Activated CD8-positive, alpha-beta T cell treated with anti-CD3 and anti-CD28 coated beads, Interleukin-2, amount 10 ng/mL, durations not matched to agents 7 days and 5 days (primary cell): ENCODE results near the gene CFL1. TPM values are rescaled to one million over a fixed set of nuclear protein-coding genes. Genes with fewer than 3 reads are reported as not detected.

Experiments
- ATAC-seq: fragments of 150-1000 bp; cut with Tn5 transposase; one replicate; pipeline ENCODE4 v1.10.0; 2021; ENCODE audit warnings: moderate library complexity
- CTCF ChIA-PET: fragments of 350-600 bp; sonication (Branson Sonifier 250); formaldehyde crosslinking; loops from one replicate; lab custom pipeline; 2021; ENCODE audit warnings: antibody characterized with exemption; lab: Charles Lee
- POLR2A ChIA-PET: fragments of 350-600 bp; sonication (Branson Sonifier 250); formaldehyde crosslinking; loops from one replicate; lab custom pipeline; 2021; ENCODE audit warnings: antibody characterized with exemption; lab: Charles Lee
- DNase-seq: peaks from one replicate; pipeline ENCODE4 v3.0.0-alpha.2; 2020
- H3K27ac Mint-ChIP-seq: one replicate; pipeline ENCODE4 v1.8.0; 2021; ENCODE audit warnings: mild to moderate bottlenecking, mixed read lengths
- H3K27me3 Mint-ChIP-seq: one replicate; pipeline ENCODE4 v1.8.0; 2021; ENCODE audit warnings: low read depth, mixed read lengths
- H3K36me3 Mint-ChIP-seq: one replicate; pipeline ENCODE4 v1.8.0; 2021; ENCODE audit warnings: low read depth, mixed read lengths
- H3K4me1 Mint-ChIP-seq: one replicate; pipeline ENCODE4 v1.8.0; 2021; ENCODE audit warnings: low read depth, mixed read lengths
- H3K4me3 Mint-ChIP-seq: one replicate; pipeline ENCODE4 v1.8.0; 2021; ENCODE audit warnings: mild to moderate bottlenecking, mixed read lengths
- H3K9me3 Mint-ChIP-seq: one replicate; pipeline ENCODE4 v1.8.0; 2022; ENCODE audit warnings: mixed read lengths; ENCODE audit not compliant: insufficient read depth
- total RNA-seq, 2 experiments: library from RNA; stranded (reverse); gene quantifications; one replicate each; pipeline ENCODE4 v1.2.3, GENCODE V29; 2021

CFL1 gene
- total RNA-seq, 2 experiments from 2014 or later: 2,110 to 2,145 TPM

GRCh38 chr11:65880844-65881421, 23.0 kb upstream of the CFL1 start:
- ATAC-seq (peak; percentile 6), DNase-seq (no peak)
- peak overlapping the region; percentile 93 for H3K4me3 Mint-ChIP-seq
- H3K27ac Mint-ChIP-seq: peak overlapping the region; percentile 93
- no peaks in the 10 kb centered on the region for H3K27me3 Mint-ChIP-seq
- CTCF ChIA-PET: interaction anchor here (0.5 to 19.5 kb wide), 7 partner anchors 9 to 172 kb away, joined by 3 to 584 read pairs (median 7); partner anchors contain the start of genes CCDC85B, CFL1, EFEMP2 and FIBP
- POLR2A ChIA-PET: interaction anchor here (0.6 to 19.3 kb wide), 7 partner anchors 9 to 170 kb away, joined by 3 to 305 read pairs (median 3); partner anchors contain the start of genes CCDC85B, CFL1, FIBP and MUS81
- H3K4me1 Mint-ChIP-seq: peaks cover 92% of the 10 kb centered on the region
- H3K36me3 Mint-ChIP-seq: peaks cover 48% of the 10 kb centered on the region
- H3K9me3 Mint-ChIP-seq: no peaks in the 10 kb centered on the region

DNA sequence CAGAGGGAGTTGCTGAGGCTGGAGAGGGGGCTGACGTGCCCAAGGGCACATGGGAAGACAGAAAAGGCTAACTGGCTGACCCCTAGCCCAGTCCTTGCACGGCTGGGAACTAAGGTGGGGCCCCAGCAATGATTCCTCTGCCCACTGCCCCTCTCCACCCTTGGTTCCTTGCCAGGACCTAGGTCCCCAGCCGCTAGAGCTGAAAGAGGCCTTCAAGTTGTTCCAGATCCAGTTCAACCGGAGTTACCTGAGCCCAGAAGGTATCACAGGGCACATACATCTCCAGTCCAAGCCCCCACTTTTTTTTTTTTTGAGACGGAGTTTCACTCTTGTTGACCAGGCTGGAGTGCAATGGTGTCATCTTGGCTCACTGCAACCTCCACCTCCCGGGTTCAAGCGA, 22.0 kb upstream of the CFL1 start:
- Mint-ChIP-seq H3K27ac (peak overlapping the region; percentile 93), H3K27me3 (no peaks in the 10 kb centered on the region), H3K4me1 (peaks cover 84% of the 10 kb centered on the region), H3K9me3 (no peaks in the 10 kb centered on the region), H3K36me3 (peaks cover 42% of the 10 kb centered on the region), H3K4me3 (peak overlapping the region; percentile 93)
- CTCF ChIA-PET: interaction anchor here (0.6 to 19.5 kb wide), 3 partner anchors 10 to 1676 kb away, joined by 3 to 584 read pairs (median 44); partner anchors contain the start of genes CCDC85B, CFL1, EFEMP2 and FIBP
- ATAC-seq (no peak), DNase-seq (no peak)
- POLR2A ChIA-PET: interaction anchor here (1.2 to 19.3 kb wide), 5 partner anchors 9 to 26 kb away, joined by 3 to 305 read pairs (median 20); partner anchors contain the start of genes CCDC85B, CFL1, FIBP and MUS81

- Mint-ChIP-seq H3K27ac (peak within 1 kb of the TSS; percentile 93), H3K4me3 (peak within 1 kb of the TSS; percentile 93), H3K9me3 (no peaks in the 10 kb centered on the region), H3K27me3 (no peaks in the 10 kb centered on the region), H3K36me3 (peaks cover 38% of the 10 kb centered on the region), H3K4me1 (peaks cover 80% of the 10 kb centered on the region)
- ChIA-PET POLR2A (interaction anchor here (1.2 to 19.3 kb wide), 5 partner anchors 9 to 25 kb away, joined by 3 to 305 read pairs (median 20); partner anchors contain the start of genes CCDC85B, CFL1, FIBP and MUS81), CTCF (interaction anchor here (1.4 to 19.5 kb wide), 3 partner anchors 10 to 52 kb away, joined by 4 to 584 read pairs (median 44); partner anchors contain the start of genes CCDC85B, CFL1, EFEMP2 and FIBP)
- ATAC-seq: peak; percentile 80
- DNase-seq: peak; percentile 79
These were observed 21.6 kb upstream of the CFL1 start, which contains the start of gene CTSW for GRCh38 chr11:65879617-65880016. Gene CTSW, plus strand, starts transcription at chr11:65879837. Its CDS starts 18 bp downstream, at chr11:65879855.

- ChIA-PET POLR2A (interaction anchor here (0.8 to 6.6 kb wide), 7 partner anchors 11 to 30 kb away, joined by 3 to 143 read pairs (median 5); partner anchors contain the start of genes CCDC85B, CFL1, FIBP and MUS81), CTCF (interaction anchor here (1.2 to 18.4 kb wide), 3 partner anchors 12 to 162 kb away, joined by 4 to 584 read pairs (median 25); partner anchors contain the start of genes CCDC85B, CTSW, FIBP and KAT5)
- DNase-seq: peak; percentile 96
- peak overlapping the region; percentile 83 for H3K4me3 Mint-ChIP-seq
- ATAC-seq: peak; percentile 88
- H3K4me1 Mint-ChIP-seq: peaks cover 67% of the 10 kb centered on the region
- H3K27ac Mint-ChIP-seq: peak overlapping the region; percentile 83
- H3K36me3 Mint-ChIP-seq: no peaks in the 10 kb centered on the region
- peaks cover 5% of the 10 kb centered on the region for H3K27me3 Mint-ChIP-seq
- no peaks in the 10 kb centered on the region for H3K9me3 Mint-ChIP-seq
These were observed 15.6 kb upstream of the CFL1 start for GRCh38 chr11:65873318-65874156.

DNA sequence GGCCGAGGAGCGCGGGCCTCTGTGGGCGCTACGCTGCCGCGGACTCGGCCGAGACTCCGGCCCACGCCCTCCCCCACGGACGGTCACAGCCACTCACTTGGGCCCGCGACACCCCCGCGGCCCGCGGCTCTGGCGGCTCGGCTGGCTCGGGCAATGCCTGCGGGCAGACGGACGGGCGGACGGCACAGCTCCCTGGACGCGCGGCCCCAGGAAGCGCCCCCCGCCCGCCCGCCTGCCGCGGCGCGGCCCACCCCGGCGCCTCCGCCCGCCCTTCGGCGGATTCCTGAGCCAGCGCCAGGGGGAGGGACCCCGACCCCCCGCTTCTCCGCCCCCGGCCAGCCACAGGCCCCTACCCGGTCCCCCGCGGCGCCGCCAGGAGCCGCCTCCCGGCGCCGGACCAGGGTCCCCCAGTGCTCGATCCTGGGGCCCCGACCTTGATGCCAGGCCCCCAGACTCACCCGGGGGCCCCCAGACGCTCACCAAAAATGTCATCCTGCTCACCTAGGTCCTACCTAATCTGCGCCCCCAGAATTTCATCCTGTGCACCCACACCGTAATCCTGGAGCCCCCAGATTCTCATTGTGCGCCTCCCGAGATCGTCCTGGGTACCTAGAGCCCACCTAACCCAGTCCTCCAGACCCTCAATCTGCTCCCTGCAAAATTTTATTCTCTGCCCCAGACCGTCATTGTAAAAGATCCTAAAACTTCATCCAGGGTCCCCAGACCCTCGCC, 14.8 kb upstream of the CFL1 start, which contains the start of gene EFEMP2:
Gene EFEMP2 (minus strand): TSS at position 215 of the 732 bp plus-strand sequence. CDS start 446 bp downstream, outside the sequence.
- peak within 1 kb of the TSS; percentile 83 for H3K4me3 Mint-ChIP-seq
- H3K27me3 Mint-ChIP-seq: peaks cover 5% of the 10 kb centered on the region
- H3K9me3 Mint-ChIP-seq: no peaks in the 10 kb centered on the region
- CTCF ChIA-PET: interaction anchor here (2.0 to 18.4 kb wide), 3 partner anchors 12 to 13 kb away, joined by 25 to 584 read pairs (median 90); partner anchors contain the start of genes CCDC85B, CTSW, FIBP and MUS81
- peaks cover 60% of the 10 kb centered on the region for H3K4me1 Mint-ChIP-seq
- ATAC-seq (no peak), DNase-seq (no peak)
- POLR2A ChIA-PET: interaction anchor here (0.8 to 6.6 kb wide), 7 partner anchors 8 to 31 kb away, joined by 3 to 143 read pairs (median 10); partner anchors contain the start of genes CCDC85B, CFL1, CTSW and FIBP
- H3K27ac Mint-ChIP-seq: peak within 1 kb of the TSS; percentile 83
- H3K36me3 Mint-ChIP-seq: peaks cover 2% of the 10 kb centered on the region

GRCh38 chr11:65871811-65872548, 14.0 kb upstream of the CFL1 start:
- ChIA-PET POLR2A (interaction anchor here (0.8 to 6.6 kb wide), 8 partner anchors 9 to 396 kb away, joined by 3 to 143 read pairs (median 6); partner anchors contain the start of genes CCDC85B, CFL1, CTSW and KAT5), CTCF (interaction anchor here (1.6 to 18.4 kb wide), 3 partner anchors 12 to 160 kb away, joined by 3 to 584 read pairs (median 90); partner anchors contain the start of genes CCDC85B, CTSW, FIBP and KAT5)
- peaks cover 5% of the 10 kb centered on the region for H3K27me3 Mint-ChIP-seq
- H3K9me3 Mint-ChIP-seq: no peaks in the 10 kb centered on the region
- H3K4me1 Mint-ChIP-seq: peaks cover 59% of the 10 kb centered on the region
- ATAC-seq (no peak), DNase-seq (no peak)
- peak overlapping the region; percentile 60 for H3K27ac Mint-ChIP-seq
- H3K4me3 Mint-ChIP-seq: peak overlapping the region; percentile 40
- peaks cover 10% of the 10 kb centered on the region for H3K36me3 Mint-ChIP-seq

DNA sequence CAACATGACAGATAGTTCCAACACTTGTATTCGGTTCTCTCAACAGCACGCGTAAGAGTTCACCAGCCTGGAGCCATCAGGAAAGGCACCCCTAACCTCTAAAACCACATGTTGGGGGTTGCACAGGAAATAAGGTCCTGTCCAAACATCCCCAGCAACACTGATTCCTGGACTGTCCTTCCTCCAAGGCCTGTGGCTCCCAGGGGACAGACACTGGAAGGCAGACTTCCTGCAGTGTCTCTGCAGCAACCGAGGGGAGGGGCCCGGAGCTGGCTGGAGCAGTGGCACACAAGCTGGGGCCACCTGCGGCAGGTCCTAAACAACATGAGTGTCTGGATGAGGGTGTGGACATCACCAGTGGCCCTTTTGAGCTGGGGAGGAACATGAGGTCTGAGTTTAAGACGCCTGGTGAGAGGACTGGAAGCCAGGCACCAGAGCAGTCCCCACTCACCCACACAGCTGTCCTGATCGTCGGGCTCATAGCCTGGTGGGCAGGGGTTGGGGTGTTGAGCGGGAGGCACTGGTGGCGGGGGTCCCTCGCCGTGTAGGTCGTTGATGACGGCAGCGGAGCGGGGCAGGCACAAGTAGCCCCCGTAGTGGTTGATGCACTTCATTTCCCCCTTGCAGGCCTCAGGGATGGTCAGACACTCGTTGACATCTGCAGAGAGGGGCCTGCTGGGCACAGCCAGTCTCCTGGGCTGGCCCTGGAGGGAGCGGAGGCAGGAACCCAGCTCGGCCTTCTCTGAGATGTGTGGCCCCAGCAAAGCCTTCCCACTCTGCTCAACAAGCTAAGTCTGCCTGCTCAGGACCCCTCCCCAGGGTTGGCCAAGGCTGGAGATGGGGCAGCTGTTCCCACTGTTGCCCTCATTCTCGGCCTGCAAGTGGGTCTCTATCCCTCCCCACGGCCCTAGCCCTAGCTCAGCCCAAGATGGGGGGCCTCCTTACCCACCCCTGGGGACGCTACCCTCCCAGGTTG, 13.0 kb upstream of the CFL1 start:
- DNase-seq (no peak), ATAC-seq (no peak)
- ChIA-PET CTCF (interaction anchor here (1.6 to 18.4 kb wide), 3 partner anchors 11 to 159 kb away, joined by 3 to 584 read pairs (median 90); partner anchors contain the start of genes CCDC85B, CTSW, FIBP and KAT5), POLR2A (interaction anchor here (0.7 to 6.6 kb wide), 9 partner anchors 10 to 397 kb away, joined by 3 to 143 read pairs (median 5); partner anchors contain the start of genes CCDC85B, CFL1, CTSW and KAT5)
- Mint-ChIP-seq H3K9me3 (no peaks in the 10 kb centered on the region), H3K4me1 (peaks cover 52% of the 10 kb centered on the region), H3K27me3 (peaks cover 5% of the 10 kb centered on the region), H3K36me3 (peaks cover 15% of the 10 kb centered on the region), H3K27ac (peak overlapping the region; percentile 64), H3K4me3 (no peak overlapping the region)

DNA sequence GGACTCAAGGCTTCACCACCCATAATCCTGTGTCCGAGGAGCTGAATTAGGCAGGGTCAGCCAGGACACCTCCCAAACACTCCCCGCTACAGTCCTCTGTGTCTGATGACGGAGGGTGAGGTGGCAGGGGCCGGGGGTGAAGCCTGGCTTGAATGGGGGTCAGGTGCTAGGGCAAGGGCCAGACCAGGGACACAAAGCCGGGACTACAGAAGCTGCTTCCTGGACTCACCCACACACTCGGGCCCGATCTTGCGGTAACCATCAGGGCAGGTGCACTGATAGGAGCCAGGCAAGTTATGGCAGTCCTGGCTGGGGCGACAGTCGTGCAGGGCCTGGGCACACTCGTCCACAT, 12.3 kb upstream of the CFL1 start:
- CTCF ChIA-PET: interaction anchor here (1.6 to 18.4 kb wide), 3 partner anchors 10 to 158 kb away, joined by 3 to 584 read pairs (median 90); partner anchors contain the start of genes CCDC85B, CTSW, FIBP and KAT5
- ATAC-seq: no peak
- Mint-ChIP-seq H3K4me1 (peaks cover 52% of the 10 kb centered on the region), H3K27ac (peak overlapping the region; percentile 64), H3K4me3 (no peak overlapping the region), H3K36me3 (peaks cover 20% of the 10 kb centered on the region), H3K9me3 (no peaks in the 10 kb centered on the region), H3K27me3 (peaks cover 5% of the 10 kb centered on the region)
- POLR2A ChIA-PET: interaction anchor here (2.2 to 6.6 kb wide), 3 partner anchors 10 to 18 kb away, joined by 10 to 143 read pairs (median 20); partner anchors contain the start of genes CFL1, CTSW and MUS81
- DNase-seq: no peak
